ENCODE results near the gene SERPINA6.

GRCh38 chr14:94291906-94292525 lies 31.1 kb downstream of the SERPINA6 start:
- TF ChIP-seq CTCF (IDR thresholded peaks at IDR 0.05) (no peak), EZH2 (IDR thresholded peaks at IDR 0.05; ENCODE audit: borderline replicate concordance, insufficient read depth, low read depth, low read length, poor library complexity, severe bottlenecking) (no peak)

Measured in B cell (primary cell).